GOT3 (cell line): ENCODE data around the gene KPTN.
A peak's percentile ranks its signal among the peaks of the same experiment; 100 is the strongest.

Experiments used
- DNase-seq: peaks from one replicate; lab custom pipeline; 2025; ENCODE audit warnings: mixed read lengths; lab: John Stamatoyannopoulos, UW

Gene KPTN

GRCh38 chr19:47434088-47434487 lies 49.9 kb downstream of the KPTN start:
- no peak for DNase-seq

- DNase-seq, result no peak
Measured at GRCh38 chr19:47433121-47433520, 50.9 kb downstream of the KPTN start.

GRCh38 chr19:47432499-47432898 lies 51.5 kb downstream of the KPTN start:
- no peak for DNase-seq

DNA sequence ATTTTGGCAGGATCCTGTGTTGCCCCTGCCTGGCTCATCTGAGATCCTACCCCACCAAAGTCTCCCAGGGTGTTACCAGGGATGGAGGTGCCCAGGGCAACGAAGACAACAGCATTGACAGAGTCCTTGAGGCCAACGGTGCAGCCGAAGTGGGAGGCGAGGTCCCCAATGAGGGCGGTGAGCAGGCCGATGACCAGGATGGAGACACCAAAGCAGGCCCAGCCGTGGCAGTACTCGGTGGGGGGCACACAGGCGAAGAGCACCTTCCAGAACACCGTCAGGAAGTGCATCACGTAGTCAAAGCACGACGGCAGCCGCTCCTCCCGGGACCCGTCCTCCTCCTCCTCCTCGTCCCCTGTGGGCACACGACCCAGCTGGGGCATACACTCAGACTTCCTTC lies 51.9 kb downstream of the KPTN start:
- DNase-seq, result no peak

GRCh38 chr19:47430041-47430802 lies 53.8 kb downstream of the KPTN start:
- no peak for DNase-seq

DNA sequence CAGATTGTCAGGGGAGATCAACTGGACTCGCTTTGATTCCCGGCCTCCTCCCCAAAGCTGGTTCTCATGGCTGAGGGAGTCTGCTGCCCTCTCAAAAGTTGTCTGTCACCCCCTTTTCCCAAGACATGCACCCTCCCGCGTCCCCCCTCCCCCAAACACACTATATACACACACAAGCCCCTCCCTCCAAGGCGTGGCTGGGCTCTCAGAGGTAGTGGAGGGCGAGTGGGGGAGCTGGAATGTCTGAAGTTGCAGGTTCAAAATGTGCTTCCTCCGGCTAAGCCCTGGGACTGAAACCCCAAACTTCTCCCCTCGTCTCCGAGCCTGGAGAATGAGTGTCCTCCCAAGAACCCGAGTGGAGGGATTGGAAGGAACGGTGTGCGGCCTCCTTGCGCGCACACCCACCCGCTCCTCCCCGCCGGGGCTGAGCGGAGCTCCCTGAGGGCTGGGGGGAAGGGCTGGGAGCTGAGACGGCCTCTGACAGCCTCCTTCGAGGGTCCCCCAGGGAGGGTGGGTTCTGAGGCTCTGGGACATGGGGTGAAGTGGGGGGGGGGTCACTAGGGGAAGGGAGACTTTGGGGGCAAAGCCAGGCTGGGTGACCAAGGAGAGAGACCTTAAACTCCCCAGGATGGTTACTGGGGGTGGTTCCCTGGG lies 54.8 kb downstream of the KPTN start:
- DNase-seq, result no peak

- DNase-seq, result peak; percentile 73
Measured at GRCh38 chr19:47428177-47428894, 55.7 kb downstream of the KPTN start.

GRCh38 chr19:47427241-47428176 lies 56.5 kb downstream of the KPTN start:
- DNase-seq, result no peak
